ENCODE measurements around the gene CACNA1I.

The CACNA1I gene

DNA sequence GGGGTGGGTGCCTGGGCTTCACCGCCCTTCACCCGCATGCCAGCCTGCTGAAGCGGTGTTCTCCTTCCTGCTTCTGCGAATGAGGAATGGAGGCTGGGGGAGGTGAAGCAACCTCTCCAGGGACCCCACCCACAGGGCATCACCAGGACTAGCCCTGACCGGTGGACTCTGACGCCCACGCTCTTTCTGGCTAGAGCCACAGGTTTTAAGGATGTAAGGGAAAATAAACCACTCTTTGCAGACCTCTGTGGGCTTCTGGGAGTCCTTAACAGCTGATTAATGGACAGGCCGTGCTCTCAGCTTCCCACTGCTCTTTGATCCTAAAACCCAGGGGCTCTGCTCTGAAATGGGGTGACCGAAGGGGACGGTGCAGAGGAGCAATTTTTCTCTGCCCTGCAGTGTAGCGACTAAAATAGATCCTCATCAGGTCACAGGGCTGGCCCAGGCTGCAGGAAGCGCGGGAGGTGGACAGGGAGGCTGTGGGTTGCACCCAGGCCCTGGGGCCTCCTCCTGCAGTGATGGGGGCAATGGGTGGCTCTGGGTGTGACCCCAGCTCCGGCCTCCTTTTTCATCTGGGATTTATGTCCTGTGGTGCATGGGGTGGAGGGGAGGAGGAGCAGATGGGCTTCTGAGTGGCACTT is 127.4 kb downstream of the CACNA1I start:
- DNase-seq (ENCODE audit: low spot score) = no peak

DNA sequence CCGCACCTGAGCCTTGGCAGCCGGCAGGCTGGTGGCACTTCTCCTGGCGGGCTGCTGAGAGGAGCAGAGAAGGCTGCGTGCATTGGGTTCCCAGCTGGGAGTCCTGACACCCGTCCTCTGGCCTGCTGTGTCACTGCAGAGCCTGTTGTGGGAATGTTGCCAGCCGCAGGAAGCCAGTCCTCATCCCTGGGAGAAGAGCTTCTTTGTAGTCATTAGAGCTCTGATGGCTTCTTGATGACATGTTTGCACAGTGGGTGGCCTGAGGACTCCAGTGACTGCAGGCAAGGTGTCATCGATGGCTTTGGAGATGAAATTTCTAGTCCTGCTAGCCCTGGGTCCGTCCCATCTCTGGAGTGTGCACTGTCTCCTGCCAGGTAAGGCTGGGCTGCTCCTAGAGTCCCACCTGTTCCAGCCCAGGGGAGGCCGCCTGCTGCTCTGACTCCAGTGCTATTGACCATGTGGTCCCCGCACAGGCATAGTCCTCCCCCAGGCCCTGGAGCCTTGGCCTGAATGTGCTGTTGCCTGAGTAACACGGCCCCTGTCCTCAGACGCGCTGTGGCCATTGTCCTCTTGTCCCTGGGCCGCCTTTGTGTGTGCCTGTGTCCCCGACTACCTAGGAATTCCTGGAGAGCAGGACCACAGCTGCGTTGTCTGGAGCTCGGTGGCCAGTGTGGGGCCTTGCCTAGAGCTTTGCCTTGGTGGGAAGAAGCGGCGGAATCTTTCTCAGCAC is 129.2 kb downstream of the CACNA1I start:
- DNase-seq (ENCODE audit: low spot score) = no peak

DNA sequence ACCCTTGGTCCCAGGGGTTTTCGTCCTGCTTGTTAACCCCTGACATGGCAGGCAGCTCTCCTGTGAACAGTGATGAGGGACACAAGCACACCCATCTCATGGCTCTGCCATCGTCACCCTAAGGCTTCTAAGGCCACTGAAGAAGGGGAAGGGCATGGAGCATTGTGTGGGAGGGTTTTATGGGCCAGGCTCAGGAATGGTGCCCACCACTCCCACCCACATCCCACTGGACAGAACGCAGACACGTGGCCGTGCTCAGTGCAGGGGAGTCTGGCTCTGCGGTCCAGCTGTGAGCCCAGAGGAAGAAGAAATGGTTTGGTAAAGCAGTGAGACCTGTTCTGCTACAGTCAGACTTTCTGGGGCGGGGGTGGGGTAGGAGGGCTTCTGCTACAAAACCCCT is 130.0 kb downstream of the CACNA1I start:
- DNase-seq (ENCODE audit: low spot score) = no peak

- DNase-seq (ENCODE audit: low spot score) = no peak
Observed at GRCh38 chr22:39703091-39703490, 132.5 kb downstream of the CACNA1I start.

GRCh38 chr22:39703928-39704639 is 133.5 kb downstream of the CACNA1I start:
- no peak for DNase-seq (ENCODE audit: low spot score)

DNA sequence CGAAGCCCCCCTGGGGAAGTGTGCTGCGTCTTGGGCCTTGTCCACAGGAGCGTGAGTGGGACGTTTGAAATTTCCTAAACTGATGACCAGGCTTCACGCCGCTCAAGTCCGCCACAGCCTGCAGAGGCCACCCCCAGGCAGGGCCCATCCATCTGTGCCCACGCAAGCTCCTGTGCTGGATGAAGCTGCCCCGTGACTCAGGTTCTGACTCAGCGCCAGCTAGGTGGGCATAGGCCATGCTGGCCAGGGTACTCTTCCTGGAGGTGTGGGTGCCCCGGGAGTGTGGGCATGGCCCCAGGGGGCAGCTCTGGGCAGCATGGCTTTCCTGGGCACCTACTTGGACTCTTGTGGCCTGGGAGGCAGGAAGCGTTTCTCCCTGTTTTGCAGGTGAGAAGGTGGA is 134.8 kb downstream of the CACNA1I start:
- no peak for DNase-seq (ENCODE audit: low spot score)

- DNase-seq (ENCODE audit: low spot score) = no peak
Observed at GRCh38 chr22:39706376-39707140, 136.0 kb downstream of the CACNA1I start.

- no peak for DNase-seq (ENCODE audit: low spot score)
Observed at GRCh38 chr22:39707351-39707750, 136.8 kb downstream of the CACNA1I start.

DNA sequence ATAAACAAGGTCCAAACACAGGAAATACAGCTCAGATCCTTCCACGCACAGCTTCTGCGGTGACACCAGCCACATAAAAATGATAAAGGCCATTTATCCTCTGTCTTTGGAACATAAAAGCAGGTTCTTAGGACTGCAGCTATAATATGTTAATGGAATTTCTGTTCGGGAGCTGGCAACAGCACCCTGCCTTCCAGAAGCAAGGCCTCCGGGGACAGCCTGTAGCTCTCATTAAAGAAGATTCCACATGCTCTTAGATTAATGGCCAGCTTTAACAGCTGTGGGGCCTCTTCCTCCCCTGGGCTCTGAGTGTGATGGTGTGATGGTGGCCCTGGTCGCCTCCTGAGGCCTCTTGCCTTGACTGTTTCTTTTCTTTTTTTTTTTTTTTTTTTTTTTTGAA is 137.3 kb downstream of the CACNA1I start:
- DNase-seq (ENCODE audit: low spot score) = no peak

DNA sequence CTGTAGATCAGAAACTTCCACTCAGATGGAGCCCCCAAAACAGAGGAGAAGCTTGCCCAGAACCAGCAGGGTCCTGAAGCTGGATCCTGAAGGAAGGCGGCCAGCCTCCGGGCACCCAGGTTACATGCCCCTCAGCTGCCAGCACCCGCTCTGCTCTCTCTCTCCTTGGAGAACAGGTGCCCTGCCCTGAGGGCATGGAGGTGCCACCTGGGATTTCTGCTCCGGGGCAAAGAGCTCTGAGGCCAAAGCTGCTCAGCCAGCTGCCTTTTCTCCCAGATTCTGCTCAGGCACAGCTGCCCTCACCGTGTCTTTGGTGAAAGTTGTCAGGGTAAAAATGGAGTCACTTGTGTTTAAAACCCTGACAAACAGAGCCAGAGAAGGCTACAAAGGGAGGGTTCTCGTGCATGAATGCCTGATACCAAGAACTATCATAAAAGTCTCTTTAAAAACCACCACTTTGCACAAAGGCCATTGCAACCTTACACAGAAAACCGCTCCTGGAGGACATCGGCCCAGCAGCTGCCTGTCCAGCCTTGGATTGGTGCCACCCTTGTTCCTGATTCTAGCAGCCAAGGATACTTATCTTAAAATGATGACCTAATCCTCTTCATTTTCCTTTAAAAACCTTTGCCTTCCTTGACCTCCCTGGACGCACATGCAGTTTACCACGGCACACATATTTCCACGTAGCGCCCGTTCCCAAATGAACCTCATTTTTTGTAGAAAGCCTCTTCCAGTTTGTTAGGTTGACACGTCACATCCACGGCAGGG is 140.0 kb downstream of the CACNA1I start:
- DNase-seq (ENCODE audit: low spot score) = no peak

DNA sequence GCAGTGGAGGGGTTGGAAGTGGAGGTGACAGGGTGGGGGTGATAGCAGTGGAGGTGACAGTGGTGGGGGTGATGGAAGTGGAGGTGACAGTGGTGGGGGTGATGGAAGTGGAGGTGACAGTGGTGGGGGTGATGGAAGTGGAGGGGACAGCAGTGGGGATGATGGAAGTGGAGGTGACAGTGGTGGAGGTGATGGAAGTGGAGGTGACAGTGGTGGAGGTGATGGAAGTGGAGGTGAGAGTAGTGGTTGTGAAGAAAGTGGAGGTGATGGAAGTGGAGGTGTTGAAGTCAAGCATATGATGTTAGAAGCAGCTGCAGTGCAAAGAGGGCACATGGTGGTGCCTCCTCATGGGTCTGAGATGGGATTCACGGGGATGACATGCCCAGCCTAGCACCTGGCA is 141.5 kb downstream of the CACNA1I start:
- DNase-seq (ENCODE audit: low spot score) = no peak

DNA sequence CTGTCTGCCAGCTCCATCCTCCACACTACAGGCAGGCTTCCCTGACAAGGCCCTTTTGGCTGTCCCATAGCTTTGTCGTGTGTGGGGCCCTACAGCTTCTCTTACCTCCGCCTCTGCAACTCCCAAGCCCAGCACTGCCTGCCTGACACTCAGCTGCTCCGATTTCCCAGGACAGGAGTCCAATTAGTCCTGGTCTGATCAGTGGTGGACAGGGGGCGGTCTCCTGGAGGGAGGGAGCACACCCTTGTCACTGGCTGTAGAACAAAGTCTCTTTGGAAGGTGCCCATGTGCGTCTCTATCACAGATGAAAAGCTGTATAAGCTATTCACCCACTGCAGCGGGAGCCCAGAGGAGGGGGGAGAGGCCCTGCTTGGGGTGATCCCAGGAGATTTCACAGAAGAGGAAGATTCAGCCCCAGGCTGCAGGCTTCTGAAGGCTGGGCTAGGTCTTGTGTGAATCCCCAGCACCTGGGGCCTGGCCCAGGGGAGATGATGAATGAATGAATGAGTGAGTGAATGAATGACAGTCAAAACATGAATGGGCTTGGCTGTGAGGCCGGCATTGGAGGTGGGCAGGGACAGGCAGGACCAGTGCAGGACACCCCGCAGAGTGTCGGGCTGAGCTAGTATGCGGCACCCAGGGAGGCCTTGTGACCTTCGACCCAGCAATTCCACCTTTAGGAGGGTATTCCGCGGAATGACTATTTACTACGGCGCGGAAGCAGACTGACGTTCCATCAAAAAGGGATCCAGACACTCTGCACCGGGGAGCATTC is 142.4 kb downstream of the CACNA1I start:
- DNase-seq (ENCODE audit: low spot score) = no peak

GRCh38 chr22:39713799-39714290 is 143.3 kb downstream of the CACNA1I start:
- no peak for DNase-seq (ENCODE audit: low spot score)

- no peak for DNase-seq (ENCODE audit: low spot score)
Observed at GRCh38 chr22:39714321-39714720, 143.8 kb downstream of the CACNA1I start.

GRCh38 chr22:39715778-39716495 is 145.4 kb downstream of the CACNA1I start:
- no peak for DNase-seq (ENCODE audit: low spot score)

GRCh38 chr22:39716534-39716933 is 146.0 kb downstream of the CACNA1I start:
- DNase-seq (ENCODE audit: low spot score) = no peak

GRCh38 chr22:39717099-39717498 is 146.5 kb downstream of the CACNA1I start:
- no peak for DNase-seq (ENCODE audit: low spot score)

- no peak for DNase-seq (ENCODE audit: low spot score)
Observed at GRCh38 chr22:39718206-39718605, 147.7 kb downstream of the CACNA1I start.

DNA sequence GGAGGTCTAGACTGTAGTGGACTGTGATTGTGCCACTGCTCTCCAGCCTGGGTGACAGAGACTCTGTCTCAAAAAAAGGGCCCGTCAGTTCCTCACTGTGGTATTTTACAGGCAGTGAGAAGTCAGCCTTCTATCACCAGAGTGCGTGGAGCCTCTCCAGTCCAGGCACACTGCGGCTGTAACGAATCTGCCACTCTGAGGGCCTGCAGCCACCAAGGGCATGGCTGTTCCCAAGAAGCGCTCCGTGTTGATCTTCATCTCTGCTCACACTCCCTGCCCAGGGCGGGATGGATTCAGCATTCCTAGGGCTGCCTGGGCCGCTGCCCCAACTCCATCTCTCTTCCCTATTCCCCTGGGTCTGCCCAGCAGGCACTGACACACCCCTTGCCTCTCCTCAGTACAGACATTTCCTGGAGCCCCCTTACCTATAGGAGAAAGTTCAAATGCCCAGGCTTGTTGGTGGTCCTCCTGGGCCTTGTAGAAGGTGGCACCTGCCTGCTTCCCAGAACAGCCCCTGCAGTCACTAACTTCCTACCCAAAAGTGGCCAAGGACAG is 148.4 kb downstream of the CACNA1I start:
- DNase-seq (ENCODE audit: low spot score) = no peak

All from kidney tubule cell (primary cell).